CD4-positive, alpha-beta T cell treated with Interferon gamma for 1 hour (primary cell): ENCODE data around the gene POC1A.

Experiments
- DNase-seq: peaks from one replicate; pipeline ENCODE4 v3.0.0-alpha.2; 2020

POC1A gene

DNA sequence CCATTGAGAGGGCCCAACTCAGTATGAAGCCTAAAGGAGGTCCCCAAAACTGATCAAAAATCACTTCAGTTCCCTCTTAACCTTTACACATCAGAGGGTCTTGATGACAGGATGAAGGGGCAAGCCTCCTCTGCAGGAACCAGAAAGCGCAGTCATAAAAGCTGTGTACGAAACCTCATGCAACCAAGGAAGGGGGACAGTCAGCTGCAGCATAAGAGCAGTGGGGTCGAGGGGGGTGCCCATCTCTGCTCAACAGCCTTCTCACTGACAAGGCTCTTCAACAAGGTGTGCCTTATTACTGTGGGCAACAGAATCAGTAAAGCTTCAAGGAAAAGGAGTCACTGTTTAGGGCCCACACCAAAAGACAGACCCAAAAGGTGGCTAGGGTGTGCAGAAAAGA is 3.9 kb downstream of the POC1A start:
- DNase-seq, result no peak

DNA sequence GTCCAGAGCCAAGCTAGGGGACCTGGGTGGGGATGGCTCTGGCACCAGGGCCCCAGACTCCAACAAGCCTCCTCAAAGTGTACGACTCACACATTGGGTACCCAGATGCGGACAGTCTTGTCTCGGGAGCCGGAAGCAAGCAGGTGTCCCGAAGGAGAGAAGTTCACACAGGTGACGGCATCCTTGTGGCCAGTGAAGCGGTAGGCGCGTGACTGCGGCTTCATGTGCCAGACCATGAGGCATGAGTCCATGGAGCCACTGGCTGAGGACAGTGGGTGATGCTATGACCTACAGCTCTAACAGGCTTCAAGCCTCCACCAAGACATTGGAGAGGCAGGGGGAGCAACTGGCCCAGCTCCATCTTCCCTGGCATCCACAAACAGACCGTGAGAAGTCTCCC is 4.5 kb downstream of the POC1A start:
- no peak for DNase-seq

DNA sequence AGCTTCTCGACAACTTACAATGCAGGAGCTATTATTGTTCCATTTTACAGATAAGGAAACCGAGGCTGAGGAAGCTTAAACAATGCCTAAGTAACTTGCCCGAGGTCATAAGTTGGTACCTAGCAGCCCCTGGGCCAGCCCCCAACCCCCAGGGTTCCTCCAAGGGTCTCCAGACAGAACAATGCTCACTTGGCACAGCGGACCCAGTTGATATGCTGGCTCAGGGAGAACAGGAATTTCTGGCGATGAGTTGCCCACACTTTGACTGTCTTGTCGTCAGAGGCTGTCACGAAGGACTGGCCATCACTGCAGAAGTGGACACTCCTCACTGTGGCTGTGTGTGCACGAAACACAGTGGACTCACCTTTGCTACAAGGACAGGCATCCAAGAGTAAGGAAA is 5.2 kb downstream of the POC1A start:
- no peak for DNase-seq

DNA sequence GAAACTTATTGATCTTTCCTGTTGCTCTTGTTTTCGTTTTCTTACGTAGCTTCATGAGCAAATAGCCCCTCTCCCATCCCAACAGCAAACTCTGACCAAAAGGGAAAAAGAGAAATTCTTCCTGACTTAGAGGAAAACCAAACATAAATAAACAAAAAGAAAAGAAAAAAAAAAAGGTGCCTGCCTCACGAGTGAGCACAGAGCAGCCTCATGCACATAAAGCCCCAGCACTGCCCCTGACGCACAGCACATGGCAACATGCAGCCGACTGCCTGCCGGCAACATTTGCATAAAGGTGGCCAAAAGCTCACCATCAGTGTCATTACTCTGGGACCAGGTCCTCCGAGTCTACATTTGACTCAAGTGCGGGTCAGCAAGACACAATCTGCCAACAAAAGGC is 6.4 kb downstream of the POC1A start:
- DNase-seq, result no peak

- no peak for DNase-seq
Observed at GRCh38 chr3:52146811-52147210, 7.4 kb downstream of the POC1A start.

GRCh38 chr3:52146189-52146588 is 8.0 kb downstream of the POC1A start:
- DNase-seq, result no peak

DNA sequence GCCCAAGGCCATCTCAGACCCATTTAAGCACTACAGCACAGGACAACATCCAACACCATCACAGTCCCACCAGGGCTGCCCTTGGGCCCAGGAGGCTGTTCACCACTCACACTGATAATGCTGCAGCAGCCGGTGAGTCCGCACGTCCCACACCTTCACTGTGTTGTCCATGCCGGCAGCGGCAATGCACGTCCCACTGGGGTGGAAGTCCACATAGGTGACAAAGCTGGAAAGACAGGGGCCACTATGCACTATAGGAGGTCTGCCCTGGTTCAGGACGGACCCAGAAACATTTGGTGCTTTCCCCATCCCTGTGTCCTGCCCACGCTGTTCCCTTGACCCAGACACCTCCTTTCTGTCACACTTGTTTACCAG is 8.5 kb downstream of the POC1A start:
- DNase-seq, result no peak

DNA sequence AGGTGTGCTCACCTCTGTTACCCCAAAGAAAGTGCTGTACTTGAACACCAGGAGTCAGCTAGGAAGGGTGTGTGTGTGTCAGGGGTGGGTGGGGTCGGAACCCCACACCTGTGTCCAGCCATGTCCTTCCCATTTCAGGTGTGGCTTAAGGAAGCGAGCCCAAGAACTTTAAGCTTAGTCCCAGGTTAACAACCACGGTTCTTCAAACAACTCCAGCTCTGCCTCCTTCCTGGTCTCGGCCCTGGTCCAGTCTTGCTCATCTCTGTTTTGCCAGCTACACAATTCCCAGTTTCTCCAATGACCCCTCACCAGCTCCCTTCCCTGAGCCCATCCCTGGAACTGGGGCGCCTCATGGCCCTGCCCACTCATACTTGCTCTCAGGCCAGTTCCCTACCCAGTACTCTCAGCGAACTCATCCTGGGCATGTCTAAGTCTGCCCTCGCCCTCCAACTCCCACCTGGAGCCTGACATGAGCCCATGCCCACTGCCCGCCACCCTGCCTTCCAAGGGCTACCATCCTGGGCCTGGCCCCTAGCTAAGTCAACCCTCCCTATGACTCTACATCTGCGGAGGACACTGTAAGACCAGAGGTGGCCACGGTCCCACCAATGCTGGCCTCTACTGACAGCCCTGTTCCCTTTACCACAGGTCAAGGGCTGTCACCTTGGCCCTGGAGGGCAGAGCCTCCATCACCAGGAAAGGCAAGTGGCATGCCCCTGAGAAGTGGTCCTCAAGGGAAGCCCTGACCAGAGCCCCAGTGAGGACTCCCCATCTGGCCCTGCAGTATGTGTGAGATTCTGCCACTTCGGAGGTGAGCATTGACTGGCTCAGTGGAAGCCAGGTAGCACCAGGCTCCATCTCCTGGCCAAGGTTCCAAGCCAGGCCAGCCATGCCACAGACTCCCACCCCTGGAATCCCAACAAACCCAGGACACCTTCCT is 9.2 kb downstream of the POC1A start:
- no peak for DNase-seq

- DNase-seq, result peak; percentile 85
Observed at GRCh38 chr3:52144034-52144795, 10.0 kb downstream of the POC1A start.

- DNase-seq, result no peak
Observed at GRCh38 chr3:52143616-52144015, 10.6 kb downstream of the POC1A start.

DNA sequence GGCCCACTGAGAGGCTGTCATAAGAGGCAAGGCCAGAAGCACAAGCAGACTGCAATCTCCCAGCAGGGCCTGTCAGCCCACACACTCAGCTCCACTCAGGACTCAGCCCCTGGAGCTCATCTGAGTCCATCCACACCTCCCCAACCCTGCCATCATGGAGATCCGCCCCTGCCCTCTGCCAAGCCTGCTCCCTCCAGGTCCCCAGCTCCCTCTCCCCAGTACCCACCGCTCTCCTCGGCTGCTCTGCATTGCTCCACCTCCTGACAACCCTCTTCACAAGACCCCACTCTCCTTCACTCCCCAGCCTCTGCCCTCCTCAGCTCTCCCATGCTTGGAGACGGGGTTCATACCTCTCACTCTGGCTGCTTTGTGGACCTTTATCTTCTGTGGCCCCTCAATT is 11.1 kb downstream of the POC1A start:
- no peak for DNase-seq

DNA sequence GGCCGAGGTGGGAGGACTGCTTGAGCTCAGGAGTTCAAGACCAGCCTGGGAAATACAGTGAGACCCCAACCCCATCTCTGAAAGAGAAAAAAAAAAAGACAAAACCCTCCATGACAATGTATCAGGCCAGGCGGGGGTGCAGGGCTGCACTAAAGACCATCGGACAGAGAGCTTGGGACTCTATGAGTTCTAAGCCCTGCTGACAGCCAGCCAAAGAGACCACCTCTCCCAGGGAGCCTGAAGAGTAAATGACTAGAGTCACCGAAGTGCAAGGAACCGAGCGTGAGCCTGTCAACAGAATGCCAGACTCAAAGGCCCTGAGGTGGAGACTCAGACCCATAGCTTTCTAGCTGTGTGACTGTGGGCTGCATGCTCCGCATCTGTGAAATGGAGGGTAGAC is 12.5 kb downstream of the POC1A start:
- no peak for DNase-seq

- DNase-seq, result no peak
Observed at GRCh38 chr3:52140769-52141168, 13.5 kb downstream of the POC1A start.

GRCh38 chr3:52140000-52140399 is 14.2 kb downstream of the POC1A start:
- DNase-seq, result no peak

GRCh38 chr3:52137311-52137710 is 16.9 kb downstream of the POC1A start:
- no peak for DNase-seq

DNA sequence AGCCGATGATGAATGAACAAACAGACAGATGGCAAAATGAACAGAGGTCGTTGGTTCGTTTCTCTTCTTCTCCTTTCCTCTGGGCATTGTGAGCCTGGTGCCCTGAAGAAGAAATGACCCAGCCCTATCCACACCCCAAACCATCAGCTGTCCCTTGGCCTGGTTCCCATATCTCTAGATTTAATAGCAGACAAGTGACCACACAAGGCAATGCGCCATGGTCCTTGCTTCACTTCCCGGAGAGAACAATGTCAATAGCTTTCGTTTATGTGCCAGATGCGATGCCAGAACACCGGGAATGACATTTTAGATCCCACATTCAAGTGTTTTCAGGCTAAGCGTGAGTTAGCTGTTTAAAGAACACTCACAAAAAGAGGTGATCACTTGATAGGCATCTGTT is 17.7 kb downstream of the POC1A start:
- DNase-seq, result no peak

GRCh38 chr3:52135332-52135731 is 18.9 kb downstream of the POC1A start:
- DNase-seq, result no peak

- no peak for DNase-seq
Observed at GRCh38 chr3:52134761-52135160, 19.5 kb downstream of the POC1A start.

DNA sequence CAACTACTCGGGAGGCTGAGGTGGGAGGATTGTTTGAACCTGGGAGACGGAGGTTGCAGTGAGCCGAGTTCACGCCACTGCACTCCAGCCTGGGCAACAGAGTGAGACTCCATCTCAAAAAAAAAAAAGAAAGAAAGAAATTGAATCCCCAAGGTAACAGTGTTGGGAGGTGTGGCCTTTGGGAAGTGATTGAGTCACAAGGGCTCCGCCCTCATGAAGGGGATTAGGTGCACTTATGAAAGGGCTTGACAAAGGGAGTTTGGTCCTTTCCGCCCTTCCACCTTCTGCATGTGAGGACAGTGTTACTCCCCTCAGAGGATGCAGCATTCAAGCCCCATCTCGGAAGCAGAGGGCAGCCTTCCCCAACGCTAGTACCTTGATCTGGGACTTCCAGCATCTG is 21.3 kb downstream of the POC1A start:
- DNase-seq, result no peak

DNA sequence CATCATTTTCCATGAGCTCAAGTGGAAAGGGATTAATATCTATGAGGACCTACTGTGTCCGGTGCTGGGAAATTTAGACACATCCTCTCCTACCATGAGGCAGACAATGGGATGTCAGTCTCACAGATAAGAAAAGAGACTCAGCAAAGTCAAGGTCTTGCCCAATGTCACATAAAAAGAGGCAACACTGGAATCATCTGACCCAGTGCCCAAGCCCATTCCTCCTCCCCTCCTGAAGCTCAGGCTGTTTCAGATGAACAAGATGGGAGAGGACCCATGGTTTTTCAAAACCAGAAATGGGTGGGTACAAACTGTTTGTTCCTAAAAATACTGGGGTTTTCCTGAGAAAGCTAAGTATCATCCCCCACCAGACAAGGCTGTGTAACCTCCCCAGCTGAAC is 22.2 kb downstream of the POC1A start:
- no peak for DNase-seq

DNA sequence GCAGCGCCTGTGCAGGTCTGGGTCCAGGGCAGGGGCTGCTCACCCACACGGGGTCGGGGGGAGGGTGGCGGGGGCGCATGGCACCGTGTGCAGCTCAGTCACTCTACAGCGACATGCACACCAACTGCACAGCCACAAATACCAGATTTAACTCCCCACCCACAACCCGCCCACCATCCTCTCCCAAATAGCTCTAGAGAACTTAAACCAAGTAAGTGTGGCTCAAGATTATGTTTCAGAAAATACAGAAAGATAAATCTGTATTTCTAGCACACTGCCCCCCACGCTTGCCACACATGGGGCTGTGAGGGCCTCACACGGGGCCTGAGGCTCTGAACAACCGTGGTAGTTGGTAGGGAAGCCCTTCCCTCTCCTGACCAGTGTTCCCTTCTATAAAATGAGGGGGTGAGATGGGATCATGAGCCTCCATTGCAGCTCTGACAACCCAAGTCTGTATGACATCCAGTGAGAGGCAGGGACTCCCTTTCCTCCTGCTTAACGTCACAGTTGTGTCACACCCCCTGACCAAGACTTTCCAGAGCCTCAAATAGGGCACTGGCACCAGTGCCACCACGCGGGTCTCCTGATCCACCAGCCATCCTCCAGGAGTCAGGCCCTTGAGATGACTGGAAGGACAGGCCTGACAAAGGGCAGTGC is 23.1 kb downstream of the POC1A start:
- DNase-seq, result no peak

GRCh38 chr3:52128118-52128683 is 26.0 kb downstream of the POC1A start:
- DNase-seq, result no peak

DNA sequence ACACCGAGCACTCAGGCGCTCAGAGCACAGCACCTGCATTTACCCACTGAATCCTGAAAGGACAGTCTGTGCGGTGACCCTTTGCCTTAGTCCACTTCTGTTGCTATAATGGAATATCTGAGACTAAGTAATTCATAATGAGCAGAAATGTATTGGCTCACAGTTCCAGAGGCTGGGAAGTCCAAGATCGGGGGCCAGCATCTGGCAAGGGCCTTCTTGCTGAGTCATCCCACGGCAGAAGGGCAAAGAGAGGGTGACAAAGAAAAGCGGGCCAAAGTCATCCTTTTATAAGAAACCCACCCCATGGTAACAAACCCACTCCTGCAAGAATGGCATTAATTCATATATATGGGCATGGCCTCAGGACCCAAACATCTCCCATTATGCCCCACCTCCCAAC is 27.7 kb downstream of the POC1A start:
- no peak for DNase-seq
